ENCODE results near the gene IFI27L2.

DNA sequence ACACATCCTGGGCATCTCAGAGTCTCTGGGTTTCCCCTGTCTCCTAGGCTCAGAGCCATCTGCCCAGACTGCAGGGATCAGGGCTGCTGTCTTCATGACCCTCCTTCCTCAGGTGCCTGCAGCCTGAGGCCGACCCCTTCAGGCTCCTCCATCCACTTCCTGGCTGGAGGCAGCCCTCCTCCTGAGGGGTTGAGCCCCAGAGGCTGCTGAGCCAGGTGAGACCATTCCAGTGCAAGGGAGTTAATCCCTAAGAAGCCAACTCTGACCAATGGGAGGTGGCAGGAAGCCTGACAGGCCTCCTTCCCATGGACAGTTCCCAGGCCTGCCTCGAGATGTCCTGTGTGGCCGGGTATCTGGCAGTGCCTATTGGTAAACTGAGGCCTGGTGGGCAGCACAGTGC is 36.3 kb upstream of the IFI27L2 start:
- no peak for TF ChIP-seq POLR2A (IDR thresholded peaks at IDR 0.05)
- TF ChIP-seq, protein P1, sequence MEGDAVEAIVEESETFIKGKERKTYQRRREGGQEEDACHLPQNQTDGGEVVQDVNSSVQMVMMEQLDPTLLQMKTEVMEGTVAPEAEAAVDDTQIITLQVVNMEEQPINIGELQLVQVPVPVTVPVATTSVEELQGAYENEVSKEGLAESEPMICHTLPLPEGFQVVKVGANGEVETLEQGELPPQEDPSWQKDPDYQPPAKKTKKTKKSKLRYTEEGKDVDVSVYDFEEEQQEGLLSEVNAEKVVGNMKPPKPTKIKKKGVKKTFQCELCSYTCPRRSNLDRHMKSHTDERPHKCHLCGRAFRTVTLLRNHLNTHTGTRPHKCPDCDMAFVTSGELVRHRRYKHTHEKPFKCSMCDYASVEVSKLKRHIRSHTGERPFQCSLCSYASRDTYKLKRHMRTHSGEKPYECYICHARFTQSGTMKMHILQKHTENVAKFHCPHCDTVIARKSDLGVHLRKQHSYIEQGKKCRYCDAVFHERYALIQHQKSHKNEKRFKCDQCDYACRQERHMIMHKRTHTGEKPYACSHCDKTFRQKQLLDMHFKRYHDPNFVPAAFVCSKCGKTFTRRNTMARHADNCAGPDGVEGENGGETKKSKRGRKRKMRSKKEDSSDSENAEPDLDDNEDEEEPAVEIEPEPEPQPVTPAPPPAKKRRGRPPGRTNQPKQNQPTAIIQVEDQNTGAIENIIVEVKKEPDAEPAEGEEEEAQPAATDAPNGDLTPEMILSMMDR (IDR thresholded peaks at IDR 0.05), result no peak

All from adrenal gland (tissue), 5 donors.